GM19238 (cell line): ENCODE measurements around the gene PTPRD.

Experiments
- DNase-seq: peaks from one replicate; pipeline ENCODE4 v3.0.0; 2011; ENCODE audit warnings: low spot score; ENCODE audit not compliant: insufficient read length

The PTPRD gene

DNA sequence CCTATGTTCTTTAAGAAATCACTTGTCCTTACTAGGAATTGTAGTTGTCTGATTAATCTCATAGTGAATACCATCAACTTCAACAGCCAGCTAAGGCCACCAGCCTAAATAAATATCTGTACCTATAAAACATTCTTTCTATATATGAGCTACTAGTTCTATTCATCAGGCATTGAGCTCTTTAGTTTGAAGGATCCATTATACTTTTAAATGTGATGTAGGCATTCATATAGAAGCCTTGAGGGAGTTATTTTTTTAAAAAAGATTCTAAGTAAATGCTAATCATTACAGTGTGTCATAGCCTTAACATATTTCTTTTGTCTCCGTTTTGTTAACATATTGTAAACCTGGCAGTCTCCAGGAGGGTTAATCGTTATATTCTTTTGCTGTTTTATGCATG lies 838.3 kb downstream of the PTPRD start:
- DNase-seq, result no peak

DNA sequence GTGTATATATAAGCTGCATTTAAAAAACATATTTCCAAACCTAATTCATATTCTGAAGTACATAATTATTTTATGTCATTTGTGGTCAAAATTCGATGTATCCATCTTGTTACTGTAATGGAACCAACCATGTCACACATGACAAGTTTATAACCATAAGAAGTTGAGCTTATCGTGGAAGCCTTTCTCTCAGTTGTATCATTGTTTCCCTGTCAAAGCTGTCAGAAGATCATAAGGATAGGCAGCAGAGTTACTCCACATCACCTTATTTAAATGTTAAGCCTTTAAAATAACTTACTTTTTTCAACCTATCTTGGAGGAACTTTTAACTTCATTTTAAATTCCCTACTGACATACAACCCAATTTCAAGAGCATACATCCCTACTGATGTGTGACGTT lies 841.5 kb downstream of the PTPRD start:
- DNase-seq, result no peak

DNA sequence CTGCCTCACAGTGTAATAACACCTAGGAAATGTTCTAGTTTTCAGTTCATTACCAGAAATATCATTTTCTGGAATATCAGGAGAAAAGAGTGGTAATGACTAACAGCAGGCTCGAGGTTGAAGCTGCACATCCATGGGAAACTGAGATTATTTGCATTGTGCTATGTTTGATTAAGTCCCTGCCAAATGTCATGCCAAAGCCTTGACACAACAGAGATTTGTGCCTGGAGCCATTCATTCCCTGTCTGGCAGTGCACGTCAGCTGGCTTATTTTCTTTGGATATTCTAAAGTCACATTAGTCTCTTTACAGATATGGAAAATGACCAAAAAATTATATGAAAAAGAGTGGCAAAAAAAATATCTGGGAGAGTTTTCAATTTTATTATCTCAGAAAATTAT lies 848.0 kb downstream of the PTPRD start:
- no peak for DNase-seq

DNA sequence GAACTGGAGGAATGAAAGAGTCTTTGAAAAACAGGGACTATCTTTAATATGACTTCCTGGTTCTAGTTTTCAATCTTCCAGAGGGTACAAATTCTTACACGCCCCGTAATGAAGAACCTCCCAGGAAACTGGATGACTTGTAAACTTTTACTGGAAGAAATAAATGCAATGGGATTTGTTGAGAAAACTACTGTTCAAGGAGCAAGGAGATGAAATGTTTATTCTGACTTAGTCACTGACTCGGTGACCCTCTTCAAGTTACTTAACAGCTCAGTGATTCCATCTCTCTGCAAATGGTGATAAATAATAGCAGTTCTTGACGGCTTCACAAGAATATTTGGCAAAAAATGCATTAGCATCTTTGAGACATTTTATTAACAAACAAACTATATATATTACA lies 858.6 kb downstream of the PTPRD start:
- DNase-seq, result no peak

DNA sequence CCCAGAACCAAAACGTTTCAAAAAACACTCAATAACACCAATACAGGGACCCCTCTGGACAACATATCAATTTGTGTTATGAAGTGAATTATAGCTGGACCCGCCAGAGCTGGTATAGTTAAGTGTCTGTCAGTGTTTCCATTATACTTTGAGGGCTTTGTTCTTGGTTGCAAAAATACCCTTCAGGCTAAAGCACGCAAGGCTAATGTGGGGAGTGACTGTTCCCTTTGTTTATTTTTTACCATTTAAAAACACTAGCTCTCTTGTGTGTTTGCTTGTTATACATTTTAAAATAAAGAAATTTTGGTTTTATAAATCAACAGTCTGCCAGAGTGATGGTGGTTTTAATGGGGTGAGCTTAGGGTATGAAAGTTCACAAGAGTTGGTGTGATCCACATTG lies 859.5 kb downstream of the PTPRD start:
- DNase-seq, result no peak

DNA sequence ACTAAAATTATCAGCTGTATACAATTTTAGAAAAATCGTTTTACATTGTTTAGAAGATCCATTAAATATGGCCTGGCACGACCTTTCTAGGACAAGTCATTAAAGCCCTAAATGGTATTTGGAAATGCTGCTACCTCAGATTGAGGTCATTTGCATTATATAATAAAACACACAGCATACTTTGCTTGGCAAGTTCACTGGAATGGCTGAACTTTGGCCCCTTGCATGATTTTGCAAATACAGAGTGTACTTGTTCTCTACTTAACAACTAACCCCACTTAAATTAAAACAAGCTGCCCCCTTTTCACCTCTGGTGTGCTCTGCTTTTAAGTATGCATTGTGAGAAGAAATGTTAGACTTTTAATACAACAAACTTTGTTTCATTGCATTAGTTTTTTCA lies 860.1 kb downstream of the PTPRD start:
- DNase-seq, result no peak

DNA sequence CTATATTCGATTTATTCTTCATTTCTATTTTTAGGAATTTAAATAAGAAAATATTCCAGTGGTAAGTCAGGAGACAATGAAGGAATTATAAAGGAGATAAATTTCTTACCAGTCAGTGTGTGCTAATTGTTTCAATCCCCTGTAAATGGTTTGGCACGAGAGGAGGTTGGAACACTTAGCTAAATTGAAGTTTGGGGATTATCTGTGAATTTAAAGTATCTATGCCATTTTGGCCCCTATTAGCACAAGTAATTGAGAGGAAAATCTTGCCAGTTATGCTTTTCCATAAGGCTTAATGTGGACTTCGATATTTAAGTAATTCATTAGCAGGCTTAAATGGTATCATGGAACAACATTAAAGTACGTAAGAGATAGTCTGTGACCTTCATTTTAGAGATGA lies 860.8 kb downstream of the PTPRD start:
- no peak for DNase-seq

DNA sequence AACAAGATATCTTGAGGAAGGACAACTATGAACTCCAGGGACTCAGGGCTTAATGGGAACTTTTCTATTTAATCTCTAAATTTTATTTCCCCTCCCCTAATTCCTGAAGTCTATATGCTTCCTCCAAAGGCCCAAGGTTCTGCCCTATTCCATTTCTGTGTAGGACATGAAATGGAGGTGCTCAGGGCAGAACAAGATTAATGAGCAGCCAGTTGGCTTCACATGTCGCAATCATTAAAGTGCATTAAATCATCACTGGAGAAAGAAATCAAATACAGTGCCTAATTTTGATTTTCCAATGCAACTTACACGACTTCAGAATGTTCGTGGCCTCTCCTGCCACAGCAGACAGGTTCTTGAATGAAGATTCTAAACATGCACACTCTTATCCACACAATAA lies 862.1 kb downstream of the PTPRD start:
- DNase-seq, result no peak

DNA sequence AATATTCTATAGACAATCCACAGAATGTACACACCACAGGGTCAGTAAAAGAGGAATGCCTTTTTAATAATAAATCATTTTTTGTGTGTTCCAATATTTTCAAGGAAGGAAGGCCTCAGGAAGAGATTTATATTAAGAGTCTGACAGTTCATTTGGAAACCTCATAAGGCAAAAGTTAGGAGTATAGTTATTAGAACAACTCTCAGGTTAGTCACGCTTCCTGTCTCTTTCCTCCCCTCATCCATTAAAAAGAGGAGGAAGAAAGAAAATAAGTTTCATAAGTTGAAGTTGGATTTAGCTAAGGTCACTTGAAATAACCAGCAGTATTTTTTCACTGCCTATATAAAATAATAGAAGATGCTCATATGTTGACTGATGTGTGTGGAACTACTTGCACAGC lies 863.2 kb downstream of the PTPRD start:
- DNase-seq, result no peak

DNA sequence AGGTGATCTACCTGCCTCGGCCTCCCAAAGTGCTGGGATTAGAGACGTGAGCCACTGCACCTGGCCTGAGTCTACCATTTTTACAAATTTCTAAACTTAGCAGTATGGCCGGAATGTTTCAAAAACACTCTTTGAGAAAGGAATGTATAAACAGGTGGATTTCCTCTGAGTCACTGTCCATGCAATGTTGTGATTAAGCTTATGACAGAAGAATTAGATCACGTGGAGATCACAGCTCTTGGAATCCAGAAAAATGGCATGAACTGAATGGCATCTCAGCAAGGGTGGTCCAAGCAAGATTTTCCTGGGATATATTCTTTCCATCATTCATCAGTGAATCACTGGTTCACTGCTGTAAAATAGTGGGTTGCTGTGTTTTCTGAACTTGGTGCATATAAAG lies 865.0 kb downstream of the PTPRD start:
- DNase-seq, result no peak

DNA sequence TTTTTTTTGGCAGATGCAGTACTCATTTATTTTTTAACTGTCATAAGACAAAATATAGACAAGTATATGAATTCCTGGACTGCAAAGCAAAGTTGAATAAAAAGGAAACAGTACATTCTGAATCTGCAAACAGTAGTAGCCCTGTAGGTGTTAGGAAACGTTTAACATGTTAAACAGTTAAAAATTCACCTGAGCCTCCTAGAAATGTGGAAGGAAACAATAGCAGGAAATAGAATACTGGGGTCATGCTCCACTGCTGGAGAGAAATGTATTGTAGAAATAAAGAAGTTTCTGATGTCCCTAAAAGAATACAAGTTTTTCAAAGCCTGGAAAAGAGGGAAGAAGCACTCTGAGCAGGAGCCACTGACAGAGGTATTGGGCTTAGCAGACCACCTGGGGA lies 866.0 kb downstream of the PTPRD start:
- no peak for DNase-seq

DNA sequence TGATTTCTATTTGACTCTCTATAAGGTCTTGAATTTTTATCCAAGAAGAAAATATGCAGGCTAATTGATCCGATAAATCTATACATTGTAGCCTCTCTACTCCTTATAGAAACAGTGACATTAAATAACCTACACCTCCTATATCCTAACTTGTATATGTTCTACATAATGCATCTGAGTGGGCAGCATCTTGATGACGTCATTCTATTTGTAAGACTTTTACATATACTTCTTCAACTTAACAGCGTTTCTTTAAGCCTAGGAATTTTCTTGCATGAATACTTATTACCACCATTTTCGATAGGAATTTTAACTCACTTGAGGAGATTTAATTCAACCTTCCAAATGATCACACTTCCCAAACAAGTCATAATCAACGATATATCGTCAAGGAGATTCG lies 869.0 kb downstream of the PTPRD start:
- no peak for DNase-seq

DNA sequence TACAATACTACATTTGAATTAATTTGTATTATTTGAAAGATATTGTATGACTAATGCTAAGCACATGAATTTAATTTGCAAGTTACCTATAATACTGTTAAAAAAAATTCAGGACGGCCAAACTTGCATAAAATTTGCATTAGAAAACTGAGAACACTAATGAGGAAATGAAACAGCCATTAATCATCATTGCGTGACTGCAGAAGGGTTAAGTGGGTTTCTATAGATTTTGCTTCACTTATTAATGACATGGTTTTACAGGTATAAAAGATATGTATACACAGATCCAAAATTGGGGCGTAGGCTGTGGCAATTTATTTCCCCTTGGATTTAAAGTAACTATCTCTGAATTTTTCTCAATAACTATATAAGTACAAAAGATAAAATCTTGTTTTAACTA lies 882.6 kb downstream of the PTPRD start:
- no peak for DNase-seq

DNA sequence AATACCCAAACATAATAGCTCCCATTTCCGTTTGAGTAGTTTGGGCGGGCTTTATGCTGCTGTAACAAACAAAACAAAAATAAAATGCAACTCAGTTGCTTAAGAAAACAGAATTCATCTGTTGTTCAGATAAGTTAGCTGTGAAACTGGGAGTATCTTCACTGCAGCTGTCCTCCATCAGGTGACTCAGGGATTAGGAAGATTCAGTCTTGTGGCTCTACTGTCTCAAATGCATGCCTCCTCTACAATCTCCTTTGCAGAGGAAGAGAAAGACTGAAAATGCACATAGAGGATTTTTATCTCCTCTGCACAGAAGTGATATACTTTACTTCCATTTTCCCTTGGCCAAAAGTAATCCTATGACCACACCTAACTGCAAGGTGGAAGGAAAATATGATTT lies 883.7 kb downstream of the PTPRD start:
- no peak for DNase-seq

DNA sequence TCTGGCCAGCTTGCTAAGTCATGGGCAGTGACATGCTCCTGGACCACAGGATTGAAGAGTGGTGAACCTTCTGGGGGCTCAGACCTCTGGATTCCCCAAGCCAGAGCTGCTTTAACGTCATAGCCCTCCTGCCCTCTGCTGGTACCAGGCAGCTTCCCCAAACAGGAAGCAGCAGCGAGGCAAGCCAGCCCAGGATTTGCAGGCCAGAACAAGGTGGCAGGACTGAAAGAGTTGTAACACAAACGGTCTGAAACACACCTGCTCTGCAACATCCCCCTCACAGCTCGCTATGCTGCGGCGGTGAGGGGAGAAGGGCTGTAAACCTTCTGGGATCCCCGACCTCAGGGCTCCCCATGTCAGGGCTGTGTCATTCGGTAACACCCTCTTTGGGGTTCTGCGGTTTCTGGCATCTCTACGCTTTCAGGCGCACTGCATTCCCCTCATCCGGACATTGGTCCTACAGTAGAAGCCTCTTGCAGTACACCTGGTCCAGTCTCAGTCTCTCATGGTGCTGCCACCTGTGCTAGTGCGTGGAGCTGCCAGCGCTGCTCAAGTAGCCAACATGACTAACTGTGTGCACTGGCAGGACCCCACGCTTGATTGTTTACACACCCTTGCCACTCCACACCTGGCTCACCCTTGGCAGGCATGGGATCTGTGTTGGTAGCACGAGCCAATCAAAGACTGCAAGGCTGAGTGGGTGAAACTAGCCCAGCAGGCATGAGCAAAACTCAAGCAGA lies 893.3 kb downstream of the PTPRD start:
- no peak for DNase-seq

DNA sequence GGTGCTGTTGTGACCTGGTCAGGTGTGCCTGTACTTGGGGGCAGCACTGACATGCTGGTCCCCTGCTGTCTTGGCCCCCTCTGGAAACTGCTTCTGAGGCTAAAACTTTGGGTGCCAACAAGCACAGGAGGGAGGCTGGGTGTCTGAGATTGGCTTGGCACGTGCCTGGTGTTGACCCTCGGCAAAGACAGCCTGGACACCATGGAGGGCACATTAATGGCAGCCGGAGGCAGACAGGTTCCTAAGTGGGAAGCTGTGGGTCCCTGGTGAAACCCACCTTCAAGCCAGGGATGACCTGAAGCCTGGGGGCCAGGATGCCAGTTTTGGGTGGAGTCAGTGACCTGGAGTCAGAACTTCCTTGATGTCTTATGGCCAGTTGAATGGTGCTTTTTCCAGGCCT lies 894.1 kb downstream of the PTPRD start:
- no peak for DNase-seq

DNA sequence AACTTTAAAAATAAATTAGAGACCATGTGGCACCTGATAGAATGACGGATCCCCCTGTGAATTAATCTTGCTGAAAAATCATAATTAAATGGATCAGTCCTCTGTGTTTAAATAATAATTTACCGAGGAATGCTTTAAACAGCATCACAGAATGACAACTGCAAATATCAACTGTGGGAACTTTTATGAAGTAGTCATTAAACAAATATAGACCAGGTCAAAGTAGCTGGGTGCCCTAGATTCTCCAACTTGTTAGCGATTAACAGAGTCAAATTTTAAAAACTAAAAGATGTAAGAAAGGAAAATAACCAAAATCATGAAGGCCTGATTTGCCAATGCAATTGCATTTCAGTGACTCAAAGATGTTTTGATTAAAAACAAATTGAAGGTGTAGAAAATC lies 933.4 kb downstream of the PTPRD start:
- DNase-seq, result no peak

DNA sequence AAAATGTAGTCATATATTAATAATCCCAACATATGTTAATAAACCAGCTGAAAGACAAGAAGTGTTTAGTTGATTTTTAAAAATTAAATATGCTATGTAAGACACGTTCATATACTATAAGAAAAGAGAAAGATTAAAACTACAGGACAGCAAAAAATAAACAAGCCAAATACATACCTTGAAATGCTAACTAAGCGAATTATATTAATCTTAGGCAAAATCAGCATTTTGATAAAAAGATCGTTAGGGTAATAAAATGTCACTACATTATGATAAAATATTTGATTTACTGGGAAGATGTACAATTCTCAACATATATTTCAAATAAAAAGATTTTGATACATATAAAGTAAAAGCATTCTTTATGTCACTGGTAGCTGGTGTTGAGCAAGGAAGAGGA lies 938.3 kb downstream of the PTPRD start:
- no peak for DNase-seq

DNA sequence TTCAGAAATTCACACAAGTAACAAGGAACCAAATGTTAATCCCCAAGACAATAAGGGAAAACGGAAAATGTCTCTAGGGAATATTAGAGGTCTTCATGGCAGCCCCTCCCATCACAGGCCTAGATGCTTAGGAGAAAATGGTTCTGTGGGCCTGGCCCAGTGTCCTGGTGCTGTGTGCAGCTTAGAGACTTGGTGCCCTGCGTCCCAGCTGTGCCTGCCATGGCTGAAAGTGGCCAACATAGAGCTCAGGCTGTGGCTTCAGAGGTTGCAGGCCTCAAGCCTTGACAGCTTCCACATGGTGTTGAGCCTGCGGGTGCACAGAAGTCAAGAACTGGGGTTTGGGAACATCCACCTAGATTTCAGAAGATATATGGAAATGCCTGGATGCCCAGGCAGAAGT lies 942.3 kb downstream of the PTPRD start:
- DNase-seq, result no peak

DNA sequence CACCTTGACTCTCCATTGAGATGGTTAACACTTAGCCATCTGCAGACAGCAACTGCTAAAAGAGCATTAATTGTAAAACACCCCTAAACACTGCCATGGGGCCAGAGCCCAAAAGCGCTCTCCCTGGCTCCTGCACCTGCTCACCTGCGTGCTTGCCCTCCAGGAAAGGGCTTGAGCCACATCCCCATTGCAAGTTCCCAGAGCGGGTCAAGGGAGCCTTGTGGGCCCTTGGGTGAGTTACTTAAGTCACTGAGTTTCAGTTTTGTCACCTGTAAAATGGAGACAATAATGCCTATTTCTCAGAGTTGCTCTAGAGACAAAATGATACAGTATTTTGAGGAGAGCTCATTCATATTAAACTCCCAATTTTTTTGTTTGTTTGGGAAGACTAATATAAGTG lies 967.8 kb downstream of the PTPRD start:
- DNase-seq, result no peak

DNA sequence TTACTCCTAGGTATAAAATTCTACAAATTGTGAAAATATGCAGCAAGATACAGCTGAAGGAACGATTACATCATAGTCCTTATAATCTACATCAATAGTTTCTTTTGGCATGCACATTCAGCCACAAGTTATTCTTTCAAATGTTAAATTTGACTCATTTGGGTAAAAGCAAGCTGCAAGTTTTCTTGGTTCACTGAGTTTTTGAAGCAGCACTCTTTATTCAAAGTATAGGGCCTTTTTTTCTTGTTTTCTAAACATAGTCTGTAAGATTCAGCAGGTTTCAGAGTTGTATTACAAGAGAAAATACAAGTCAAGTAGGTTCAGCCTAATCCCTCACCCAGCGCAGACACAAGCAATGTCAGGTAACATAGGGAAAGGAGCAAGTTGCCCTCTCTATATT lies 981.5 kb downstream of the PTPRD start:
- DNase-seq, result no peak

DNA sequence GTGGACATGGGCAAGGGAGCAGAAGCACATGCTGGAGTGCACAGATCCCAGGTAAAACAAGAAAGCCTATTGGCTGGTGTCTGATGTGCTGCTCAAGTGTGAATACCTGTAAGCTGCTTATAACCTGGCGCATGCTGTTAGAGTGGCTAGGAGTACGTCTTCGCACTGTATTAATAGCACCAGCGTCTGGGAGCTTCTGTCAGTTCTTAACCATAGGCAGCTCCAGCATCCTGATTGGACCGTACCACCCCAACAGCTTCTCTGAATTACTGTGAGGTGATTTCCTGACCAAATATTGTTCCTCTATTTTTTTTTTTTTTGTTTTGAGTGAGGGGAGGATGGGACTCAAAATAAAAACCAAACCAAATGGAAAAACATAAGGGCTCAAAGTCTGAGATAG lies 987.6 kb downstream of the PTPRD start:
- DNase-seq, result no peak

DNA sequence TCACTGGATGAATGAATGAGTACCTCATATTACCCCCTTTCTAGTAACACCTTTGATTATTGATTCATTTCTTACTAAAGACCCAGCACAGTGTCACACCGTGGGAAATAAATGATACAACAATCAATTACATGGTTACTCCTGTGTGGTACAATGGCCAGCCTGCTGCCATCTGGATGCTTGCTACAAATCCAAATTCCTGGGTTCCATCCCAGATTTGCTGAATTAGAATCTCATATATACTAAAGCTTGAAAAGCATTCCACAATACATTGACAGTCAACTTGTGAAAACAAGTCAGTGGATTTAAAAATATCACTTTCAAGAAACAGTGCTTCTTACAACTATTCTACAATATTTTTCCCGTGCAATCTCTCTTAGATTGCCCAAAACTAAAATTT lies 989.3 kb downstream of the PTPRD start:
- no peak for DNase-seq

DNA sequence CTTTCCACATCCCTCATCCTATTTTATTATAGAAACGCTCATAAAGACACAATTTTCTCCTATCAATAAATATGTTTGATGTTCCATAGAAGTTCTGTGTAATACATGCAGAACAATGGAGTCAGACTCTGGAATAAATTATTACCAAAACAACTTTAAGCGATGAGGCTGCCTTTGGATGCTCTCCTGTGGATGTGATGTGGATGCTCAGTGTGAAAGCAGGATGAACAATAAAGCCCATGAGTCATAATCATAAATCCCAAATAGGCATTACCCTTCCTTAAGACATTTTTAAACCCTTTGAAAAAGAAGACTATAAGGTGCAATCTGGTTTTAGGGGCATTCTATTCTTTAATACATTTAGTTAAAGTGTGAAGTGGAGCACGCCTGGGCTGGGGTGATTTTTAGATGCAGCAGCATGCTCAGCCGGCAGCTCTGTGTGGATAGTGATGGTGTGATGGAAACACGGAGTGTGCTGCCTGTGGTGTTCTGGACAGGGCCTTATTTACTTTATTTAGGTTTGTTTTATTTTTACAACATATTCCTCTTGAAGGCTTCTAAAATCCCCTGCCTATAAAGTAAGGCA lies 991.4 kb downstream of the PTPRD start:
- DNase-seq, result no peak
